Cardiac fibroblast (primary cell): ENCODE results near the gene CPN2.
A peak's percentile ranks its signal among the peaks of the same experiment; 100 is the strongest.

Experiments used
- DNase-seq, 2 donors: peaks; one replicate each; pipeline versions ENCODE4 v3.0.0 to v3.0.0-alpha.2; 2010; ENCODE audit warnings: low read depth in 2 of 2
- H3K4me3 ChIP-seq, 2 donors: replicated peaks in 1 of 2; 1 replicate in 1 of 2; 2 replicates in 1 of 2; pipeline ENCODE4 v1.5.1; 2011; ENCODE audit warnings: low read depth in 2 of 2, low read length in 2 of 2, mild to moderate bottlenecking in 2 of 2, moderate library complexity in 1 of 2
- CTCF ChIP-seq: IDR thresholded peaks from one replicate; pipeline ENCODE4 v1.5.1; 2011; ENCODE audit warnings: low read depth, mild to moderate bottlenecking, low read length, inconsistent platforms

Gene CPN2

GRCh38 chr3:194351080-194351672 is at the start of gene CPN2:
Gene CPN2, minus strand, starts transcription at chr3:194351328. Its CDS starts 8,626 bp downstream, at chr3:194342702.
- no peak within 1 kb of the TSS for H3K4me3 ChIP-seq
- TF ChIP-seq CTCF = no peak
- no peak for DNase-seq

GRCh38 chr3:194399874-194400411 is 48.8 kb upstream of the CPN2 start:
- no peak overlapping the region for H3K4me3 ChIP-seq
- no peak for DNase-seq
- no peak for TF ChIP-seq CTCF

- H3K4me3 ChIP-seq = peak within 1 kb of the TSS; percentile 3 to 21
These were observed 48.0 kb upstream of the CPN2 start, which contains the start of gene GP5 for GRCh38 chr3:194399166-194399565. Gene GP5, minus strand, starts transcription at chr3:194399266. Its CDS starts 984 bp downstream, at chr3:194398282.

GRCh38 chr3:194397757-194398312 is 46.7 kb upstream of the CPN2 start:
- H3K4me3 ChIP-seq = peak overlapping the region; percentile 3 to 21
- DNase-seq = no peak
- no peak for TF ChIP-seq CTCF

More at GRCh38 chr3:194399166-194399565, 48.0 kb upstream of the CPN2 start, which contains the start of gene GP5:
- no peak for DNase-seq
- no peak for TF ChIP-seq CTCF

- no peak overlapping the region for H3K4me3 ChIP-seq
- TF ChIP-seq CTCF = no peak
- no peak for DNase-seq
These were observed 46.0 kb upstream of the CPN2 start for GRCh38 chr3:194396859-194397756.

GRCh38 chr3:194396539-194396858 is 45.4 kb upstream of the CPN2 start:
- TF ChIP-seq CTCF = no peak
- H3K4me3 ChIP-seq = no peak overlapping the region
- no peak for DNase-seq
